ENCODE results near the gene GRIN1.

DNA sequence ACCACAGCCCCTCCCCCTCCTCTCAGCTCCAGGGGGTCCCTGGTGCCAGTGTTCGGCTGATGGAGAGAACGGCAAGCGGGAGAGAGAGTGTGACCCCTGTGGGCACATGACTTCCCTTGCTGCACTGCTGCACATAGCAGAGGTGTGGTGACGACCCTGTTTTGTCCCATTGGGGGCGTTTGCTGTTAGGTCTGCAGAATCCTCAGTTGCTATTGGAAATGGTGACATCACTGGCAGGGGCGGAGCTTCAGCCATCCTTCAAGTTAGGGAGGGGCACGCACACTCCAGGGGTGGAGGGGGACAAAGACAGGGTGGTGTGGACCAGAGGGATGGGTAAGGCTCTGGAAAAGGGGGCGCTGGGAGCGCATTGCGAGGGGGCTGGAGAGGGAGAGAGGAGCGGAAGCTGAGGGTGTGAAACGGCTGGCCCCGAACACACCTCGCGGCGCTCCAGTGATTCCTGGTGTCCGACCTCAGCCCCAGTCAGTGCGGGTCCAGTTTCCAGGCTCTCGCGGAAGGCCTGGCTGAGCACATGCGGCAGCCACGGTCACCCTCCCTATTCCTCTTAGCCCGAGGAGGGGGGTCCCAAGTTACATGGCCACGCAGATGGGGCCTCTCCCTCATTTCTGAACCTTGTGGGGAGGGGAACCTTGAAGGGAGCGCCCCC is 764 bp upstream of the GRIN1 start:
- no peak for TF ChIP-seq CTCF (IDR thresholded peaks at IDR 0.05; ENCODE audit: low read length)
- TF ChIP-seq EZH2 (IDR thresholded peaks at IDR 0.05; ENCODE audit: borderline replicate concordance, low read length): no peak

Measured in OCI-LY1 (cell line).